Left forelimb (tissue), 1 donor: ENCODE results near the gene NXPH3.

Experiments
- DNase-seq: peaks from one replicate; pipeline ENCODE4 v3.0.0-alpha.2; 2018; ENCODE audit warnings: low spot score

The NXPH3 gene

GRCh38 chr17:49592263-49592662, 16.6 kb downstream of the NXPH3 start:
- DNase-seq = no peak

- no peak for DNase-seq
Measured at GRCh38 chr17:49595328-49595727, 19.7 kb downstream of the NXPH3 start.

GRCh38 chr17:49595980-49596379, 20.3 kb downstream of the NXPH3 start:
- no peak for DNase-seq

GRCh38 chr17:49596613-49597244, 21.1 kb downstream of the NXPH3 start:
- DNase-seq = no peak

GRCh38 chr17:49597436-49597835, 21.8 kb downstream of the NXPH3 start:
- no peak for DNase-seq

- no peak for DNase-seq
Measured at GRCh38 chr17:49597928-49598655, 22.4 kb downstream of the NXPH3 start.

GRCh38 chr17:49598918-49599317, 23.2 kb downstream of the NXPH3 start:
- no peak for DNase-seq

- no peak for DNase-seq
Measured at GRCh38 chr17:49600949-49601348, 25.3 kb downstream of the NXPH3 start.

- DNase-seq = no peak
Measured at GRCh38 chr17:49602783-49603182, 27.1 kb downstream of the NXPH3 start.

GRCh38 chr17:49603238-49603637, 27.6 kb downstream of the NXPH3 start:
- DNase-seq = no peak

- DNase-seq = no peak
Measured at GRCh38 chr17:49603720-49604119, 28.0 kb downstream of the NXPH3 start.

GRCh38 chr17:49604314-49604869, 28.7 kb downstream of the NXPH3 start:
- no peak for DNase-seq

GRCh38 chr17:49610883-49611584, 35.4 kb downstream of the NXPH3 start:
- no peak for DNase-seq

GRCh38 chr17:49612726-49613125, 37.1 kb downstream of the NXPH3 start:
- DNase-seq = no peak

GRCh38 chr17:49613182-49613800, 37.6 kb downstream of the NXPH3 start:
- DNase-seq = no peak

GRCh38 chr17:49616086-49616485, 40.4 kb downstream of the NXPH3 start:
- no peak for DNase-seq

GRCh38 chr17:49616601-49617131, 41.0 kb downstream of the NXPH3 start:
- DNase-seq = peak; percentile 73

GRCh38 chr17:49618028-49618611, 42.4 kb downstream of the NXPH3 start:
- no peak for DNase-seq

- no peak for DNase-seq
Measured at GRCh38 chr17:49621420-49621819, 45.7 kb downstream of the NXPH3 start.

- no peak for DNase-seq
Measured at GRCh38 chr17:49621946-49622529, 46.4 kb downstream of the NXPH3 start.

- DNase-seq = no peak
Measured at GRCh38 chr17:49624896-49625295, 49.2 kb downstream of the NXPH3 start.
